Measurements from ENCODE around the gene SGMS2.
"Not testable (repeated sequence)": the region's sequence is repeated elsewhere in the genome, so short reads cannot be mapped to it uniquely, and the experiment has no call there.

The SGMS2 gene

DNA sequence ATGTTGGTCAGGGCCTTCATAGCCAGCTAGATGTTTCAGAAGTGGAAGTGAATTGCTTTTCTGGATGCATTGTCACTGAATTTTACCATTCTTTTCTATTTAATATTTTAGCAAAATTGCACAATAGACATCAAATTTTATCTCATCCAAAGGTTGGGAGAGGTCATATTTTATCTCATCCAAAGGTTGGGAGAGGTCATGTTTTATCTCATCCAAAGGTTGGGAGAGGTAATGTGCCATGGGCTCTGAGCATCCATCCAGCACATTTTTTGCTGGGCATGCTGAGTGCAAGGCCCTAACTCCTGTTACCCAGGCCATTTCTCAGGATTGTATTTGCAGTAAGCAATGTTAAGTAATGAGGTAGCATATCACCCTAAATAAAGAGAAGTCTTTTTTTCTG is 91.9 kb downstream of the SGMS2 start:
- no peak for DNase-seq

DNA sequence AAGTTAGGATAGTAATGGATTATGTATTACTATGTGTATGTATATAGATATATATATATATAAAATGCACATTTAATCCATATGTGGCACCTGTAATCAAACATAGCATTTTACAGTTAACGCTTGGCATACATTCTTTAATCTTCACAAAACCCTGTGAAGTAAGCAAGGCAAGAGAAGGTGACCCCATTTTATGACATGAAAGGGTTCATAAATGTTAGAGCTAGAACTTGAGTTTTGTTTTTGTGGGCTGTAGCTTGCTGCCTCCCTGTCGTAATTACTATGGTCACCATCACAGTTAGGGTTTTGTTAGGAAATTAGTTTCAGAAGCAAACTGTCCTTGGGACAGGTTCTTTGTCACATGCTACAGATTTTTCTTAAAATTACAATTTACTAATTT is 92.8 kb downstream of the SGMS2 start:
- no peak for DNase-seq

DNA sequence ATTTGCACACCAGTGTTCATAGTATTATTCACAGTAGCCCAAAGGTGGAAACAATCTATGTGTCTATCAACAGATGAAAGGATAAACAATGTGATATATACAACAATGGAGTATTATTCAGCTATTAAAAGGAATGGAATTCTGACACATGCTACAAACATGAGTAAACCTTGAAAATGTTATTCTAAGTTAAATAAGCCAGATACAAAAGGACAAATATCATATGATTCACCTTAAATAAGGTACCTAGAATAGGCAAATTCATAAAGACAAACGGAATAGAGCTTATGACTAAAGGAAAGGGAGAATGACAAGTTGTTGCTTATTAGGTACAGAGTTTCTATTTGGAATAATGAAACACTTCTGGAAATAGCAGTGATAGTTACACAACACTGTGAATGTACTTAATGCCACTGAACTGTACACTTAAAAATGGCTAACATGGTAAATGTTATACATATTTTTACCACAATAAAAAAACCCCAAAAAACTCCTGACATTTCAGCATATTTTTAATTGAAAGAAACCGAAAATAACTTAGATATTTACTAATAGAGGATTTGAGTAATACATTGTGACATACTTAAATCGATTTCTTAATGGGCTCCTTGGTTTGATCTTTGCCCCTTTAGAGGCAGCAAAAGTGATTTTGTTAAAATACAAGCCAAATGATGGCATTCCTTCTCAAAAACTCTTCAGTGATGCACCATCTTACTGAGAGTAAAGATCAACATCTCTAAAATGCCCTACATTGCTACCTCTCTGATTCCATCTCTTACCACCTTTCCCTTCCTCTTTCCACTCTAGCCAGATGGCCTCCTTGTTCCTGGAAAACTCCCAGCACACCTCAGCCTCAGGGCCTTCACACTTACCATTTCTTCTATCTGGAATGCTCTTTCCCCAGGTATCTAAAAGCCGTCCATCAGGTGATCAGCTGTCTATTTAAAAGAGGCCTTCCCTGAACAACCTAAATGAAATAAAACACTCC is 98.0 kb downstream of the SGMS2 start:
- DNase-seq = no peak

DNA sequence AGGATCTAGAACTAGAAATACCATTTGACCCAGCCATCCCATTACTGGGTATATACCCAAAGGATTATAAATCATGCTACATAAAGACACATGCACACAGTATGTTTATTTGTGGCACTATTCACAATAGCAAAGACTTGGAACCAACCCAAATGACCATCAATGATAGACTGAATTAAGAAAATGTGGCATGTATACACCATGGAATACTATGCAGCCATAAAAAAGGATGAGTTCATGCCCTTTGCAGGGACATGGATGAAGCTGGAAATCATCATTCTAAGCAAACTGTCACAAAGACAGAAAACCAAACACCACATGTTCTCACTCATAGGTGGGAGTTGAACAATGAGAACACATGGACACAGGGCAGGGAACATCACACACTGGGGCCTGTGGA is 101.0 kb downstream of the SGMS2 start:
- not testable (repeated sequence) for DNase-seq

DNA sequence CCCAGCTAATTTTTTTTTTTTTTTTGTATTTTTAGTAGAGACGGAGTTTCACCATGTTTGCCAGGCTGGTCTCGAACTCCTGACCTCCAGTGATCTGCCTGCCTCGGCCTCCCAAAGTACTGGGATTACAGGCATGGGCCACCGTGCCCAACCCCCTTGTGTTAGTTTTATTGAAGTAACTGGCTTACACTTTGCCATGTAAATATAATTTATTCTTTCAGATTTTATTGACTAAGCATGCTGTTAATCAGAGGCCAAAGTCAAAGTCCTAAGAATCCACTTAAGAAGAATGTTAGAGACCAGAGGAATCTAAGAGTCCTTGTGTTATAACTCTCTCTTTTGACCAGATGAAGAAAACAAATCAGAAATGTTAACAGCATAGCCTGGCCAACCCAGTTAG is 102.1 kb downstream of the SGMS2 start:
- DNase-seq = not testable (repeated sequence)

DNA sequence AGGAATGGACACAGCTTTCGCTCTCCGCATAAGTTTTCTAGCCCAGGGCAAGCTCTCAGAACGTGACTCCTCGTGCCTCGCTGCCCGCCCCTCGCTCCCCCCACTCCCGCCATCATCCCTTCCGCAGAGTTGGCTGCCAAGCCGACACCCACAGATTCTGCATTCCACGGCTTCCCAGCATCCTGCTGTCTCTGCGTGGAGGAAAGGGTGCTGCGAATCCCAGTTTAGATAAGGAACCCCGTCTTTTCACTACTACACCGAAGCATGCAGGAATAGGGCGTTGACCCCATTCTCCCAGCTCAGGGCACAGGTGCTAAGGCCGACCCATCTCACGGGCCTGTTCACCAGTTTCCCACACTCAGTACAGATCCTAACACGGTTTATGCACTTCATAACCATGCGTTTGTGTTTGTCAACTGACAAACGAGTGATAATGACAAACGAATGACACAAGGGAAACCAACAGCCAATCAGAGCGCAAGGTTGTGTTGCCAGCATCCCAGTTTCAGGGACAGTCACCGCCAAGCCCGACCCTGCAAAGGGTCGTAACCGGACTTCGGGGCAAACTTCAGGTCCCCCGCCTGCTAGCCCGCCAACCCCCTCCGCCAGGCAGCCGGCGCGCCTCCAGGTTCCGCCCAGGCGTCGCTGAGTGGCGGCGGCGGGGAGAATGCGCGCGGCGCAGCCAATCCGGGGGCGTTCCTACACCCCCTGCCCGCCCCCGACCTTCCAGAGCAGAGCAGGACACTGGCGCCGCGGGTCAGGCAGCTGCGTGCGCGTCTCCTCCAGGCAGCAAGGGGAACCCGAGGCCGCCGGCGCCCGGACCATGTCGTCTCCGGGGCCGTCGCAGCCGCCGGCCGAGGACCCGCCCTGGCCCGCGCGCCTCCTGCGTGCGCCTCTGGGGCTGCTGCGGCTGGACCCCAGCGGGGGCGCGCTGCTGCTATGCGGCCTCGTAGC is 106.4 kb downstream of the SGMS2 start, which contains the start of gene CYP2U1:
TSS of gene CYP2U1 (plus strand) at position 729 of the 954 bp plus-strand sequence. CDS start at position 824, 95 bp downstream.
- peak; percentile 72 for DNase-seq

DNA sequence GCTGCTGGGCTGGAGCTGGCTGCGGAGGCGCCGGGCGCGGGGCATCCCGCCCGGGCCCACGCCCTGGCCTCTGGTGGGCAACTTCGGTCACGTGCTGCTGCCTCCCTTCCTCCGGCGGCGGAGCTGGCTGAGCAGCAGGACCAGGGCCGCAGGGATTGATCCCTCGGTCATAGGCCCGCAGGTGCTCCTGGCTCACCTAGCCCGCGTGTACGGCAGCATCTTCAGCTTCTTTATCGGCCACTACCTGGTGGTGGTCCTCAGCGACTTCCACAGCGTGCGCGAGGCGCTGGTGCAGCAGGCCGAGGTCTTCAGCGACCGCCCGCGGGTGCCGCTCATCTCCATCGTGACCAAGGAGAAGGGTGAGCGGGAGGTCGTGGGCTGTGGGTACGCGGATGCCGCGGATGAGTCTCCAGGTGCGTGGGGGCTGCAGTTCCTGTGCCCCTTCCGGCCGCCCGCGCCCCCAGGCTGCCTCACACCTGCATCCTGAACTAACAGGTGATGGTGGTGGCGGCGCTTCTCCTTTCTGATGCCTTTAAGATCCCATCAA is 107.1 kb downstream of the SGMS2 start:
- peak; percentile 9 for DNase-seq

DNA sequence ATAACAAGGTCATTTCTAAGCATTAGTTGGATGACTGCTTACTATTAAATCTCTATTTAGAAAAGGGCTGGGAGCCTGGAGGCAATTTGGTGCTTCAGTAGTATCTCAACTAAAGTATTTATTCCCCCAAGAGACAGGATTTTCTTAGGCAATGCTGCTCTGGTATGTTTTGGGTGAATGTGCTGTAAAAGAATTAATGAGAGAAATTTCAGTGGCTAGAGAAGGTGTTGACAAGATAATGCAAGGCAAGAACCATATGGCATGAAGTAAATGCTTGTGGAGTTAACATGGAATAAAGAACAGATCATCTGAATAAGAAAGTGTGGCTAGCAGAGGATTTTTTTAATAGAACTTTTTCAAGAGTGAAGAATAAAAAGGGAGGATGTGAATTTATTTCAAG is 110.5 kb downstream of the SGMS2 start:
- no peak for DNase-seq

DNA sequence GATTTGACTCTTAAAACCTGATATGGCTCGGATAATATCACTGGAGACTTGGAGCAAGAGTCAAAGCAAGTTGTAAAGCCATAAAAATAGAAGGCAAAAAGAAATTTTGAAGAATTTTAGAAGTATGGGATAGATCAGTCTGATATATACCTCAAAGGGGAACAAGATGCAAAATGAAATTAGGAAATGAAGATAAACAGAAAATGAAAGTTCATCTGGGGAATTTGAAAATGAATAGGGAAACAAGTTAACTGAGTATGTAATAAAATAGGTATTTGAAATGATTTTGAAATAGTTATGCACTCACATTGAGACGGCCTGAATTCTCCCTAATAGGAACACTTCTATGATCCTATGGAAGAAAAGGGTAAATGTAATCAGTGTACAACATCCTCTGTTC is 112.3 kb downstream of the SGMS2 start:
- DNase-seq = no peak

DNA sequence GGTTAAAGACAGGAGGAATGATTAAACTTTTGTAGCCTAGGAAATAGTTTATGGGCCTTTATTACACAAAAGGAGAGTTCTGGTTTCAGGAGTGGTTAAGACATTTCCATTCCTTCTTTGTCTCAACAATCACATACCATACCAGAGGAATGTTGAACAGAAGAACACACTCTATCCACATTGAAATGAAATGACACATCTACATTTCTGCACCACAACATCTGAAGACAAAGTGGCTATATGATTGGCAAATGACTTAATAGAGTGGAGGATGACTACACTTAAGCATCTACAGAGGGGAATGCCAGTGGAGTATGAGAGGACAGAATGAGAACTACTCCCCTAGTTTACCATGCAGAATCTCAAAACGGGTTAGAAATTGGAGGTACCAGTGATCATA is 114.6 kb downstream of the SGMS2 start:
- DNase-seq = no peak

DNA sequence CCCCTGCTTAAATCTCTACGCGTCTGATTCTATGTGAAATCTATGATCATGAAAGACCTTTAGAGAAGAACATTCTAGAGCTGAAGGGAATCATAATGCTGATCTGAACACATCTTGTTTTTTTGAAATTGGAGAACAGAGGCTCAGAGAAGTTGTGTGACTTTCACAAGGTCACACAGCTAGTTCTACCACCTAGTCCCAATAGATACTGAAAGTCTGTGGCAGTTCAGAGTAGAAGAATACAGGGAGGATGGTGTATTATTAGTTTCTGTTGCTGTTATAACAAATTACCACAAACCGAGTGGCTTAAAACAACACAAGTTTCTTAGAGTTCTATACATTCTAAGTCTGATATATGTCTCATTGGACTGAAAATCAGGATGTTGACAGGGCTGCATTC is 121.1 kb downstream of the SGMS2 start:
- no peak for DNase-seq

DNA sequence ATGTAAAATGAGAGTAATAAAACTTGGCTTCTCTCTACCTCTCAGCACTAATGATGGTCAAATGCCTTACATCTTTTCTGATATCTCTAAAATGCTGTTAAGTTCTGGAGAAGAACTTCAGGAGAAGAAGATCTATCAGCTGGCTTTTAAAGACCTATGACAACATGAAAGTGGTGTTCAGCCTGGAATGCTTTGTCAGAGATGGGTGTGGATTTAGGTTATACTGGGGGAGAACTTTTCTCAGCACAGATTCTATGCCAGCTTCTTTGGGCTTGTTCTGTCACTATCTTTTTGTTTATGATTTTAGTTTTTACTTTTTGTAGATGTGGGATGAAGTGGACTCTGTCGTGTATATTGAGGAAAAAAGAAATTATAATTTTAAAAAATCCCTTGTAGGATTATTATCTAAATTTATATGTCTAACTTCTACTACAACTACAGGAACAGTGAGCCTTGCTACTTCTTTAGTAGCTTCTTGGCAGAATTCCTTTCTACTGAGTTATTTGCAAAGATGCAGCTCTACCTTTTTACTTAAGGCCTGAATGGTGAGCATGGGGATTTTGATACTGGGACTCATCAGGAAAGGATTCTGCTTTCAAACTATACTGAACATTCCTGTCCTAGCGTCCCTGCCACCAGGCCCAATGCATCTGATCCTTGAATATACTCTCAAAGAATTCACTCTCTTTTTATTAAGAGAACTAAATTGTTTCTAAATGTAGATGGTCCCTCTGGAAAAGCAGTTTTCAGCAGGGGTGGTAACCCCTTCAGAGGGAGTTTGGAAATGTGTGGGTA is 126.2 kb downstream of the SGMS2 start:
- DNase-seq = no peak

DNA sequence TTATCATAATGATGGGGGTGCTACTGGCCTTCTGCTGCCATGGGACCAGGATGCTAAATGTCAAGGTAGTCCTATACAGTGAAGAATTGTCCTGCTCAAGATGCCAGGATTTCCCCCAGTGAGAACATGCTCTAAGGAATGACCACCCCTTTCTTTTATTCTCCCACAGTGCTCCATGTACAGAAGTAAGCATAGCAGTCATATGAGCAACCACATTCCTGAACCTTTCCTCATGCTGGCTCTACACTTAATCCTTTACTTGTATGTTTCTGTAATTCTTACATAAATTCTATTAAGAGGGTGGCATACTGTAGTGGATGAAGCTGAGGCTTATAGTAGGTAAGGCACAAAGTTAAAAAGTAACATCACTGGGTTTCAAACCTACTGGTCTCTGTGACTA is 126.8 kb downstream of the SGMS2 start:
- DNase-seq = no peak

DNA sequence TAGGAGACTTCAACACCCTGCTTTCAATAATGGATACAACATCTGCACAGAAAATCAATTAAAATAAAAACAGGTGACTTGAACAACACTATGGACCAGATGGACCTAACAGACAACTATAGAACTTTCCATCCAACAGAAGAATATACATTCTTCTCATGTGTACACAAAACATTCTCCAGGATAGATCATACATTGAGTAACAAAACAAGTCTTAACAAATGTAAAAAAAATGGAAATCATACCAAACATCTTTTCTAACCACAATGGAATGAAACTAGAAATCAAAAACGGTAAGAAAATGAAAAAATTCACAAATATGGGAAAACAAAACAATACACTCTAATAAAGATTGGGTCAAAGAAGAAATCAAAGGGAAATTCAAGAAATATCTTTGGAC is 131.3 kb downstream of the SGMS2 start:
- DNase-seq = no peak
